A204.1 (cell line): ENCODE data around the gene LARP4B.

Source experiments
- FAIRE-seq: peaks from 2 replicates; lab custom pipeline; 2012; peaks lifted over from hg19 to GRCh38; lab: Jason Lieb, UNC

Gene LARP4B

GRCh38 chr10:923844-924523, 7.5 kb downstream of the LARP4B start:
- no peak for FAIRE-seq

- no peak for FAIRE-seq
These were observed 9.8 kb downstream of the LARP4B start for GRCh38 chr10:921471-922414.

GRCh38 chr10:920450-920849, 11.1 kb downstream of the LARP4B start:
- FAIRE-seq, result no peak

DNA sequence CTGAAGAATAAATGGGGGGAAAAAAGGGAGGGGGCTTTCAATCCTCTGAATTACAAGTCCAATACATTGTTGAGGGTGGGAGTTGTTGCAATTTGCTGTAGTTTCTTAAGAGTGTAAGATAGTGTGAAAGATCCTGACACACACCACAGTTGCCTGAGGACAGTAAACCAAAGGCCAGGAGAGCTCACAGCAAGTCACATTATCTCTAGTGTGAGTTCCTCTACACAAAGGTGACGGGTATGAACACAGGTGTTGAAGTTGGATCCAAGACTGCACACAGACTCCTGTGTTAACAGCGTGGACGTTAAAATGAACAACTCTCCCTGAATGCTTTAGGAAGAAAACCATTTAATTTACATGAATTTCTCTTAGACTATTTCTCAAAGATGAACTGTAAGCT, 12.0 kb downstream of the LARP4B start:
- FAIRE-seq, result no peak

- no peak for FAIRE-seq
These were observed 13.5 kb downstream of the LARP4B start for GRCh38 chr10:917999-918398.

DNA sequence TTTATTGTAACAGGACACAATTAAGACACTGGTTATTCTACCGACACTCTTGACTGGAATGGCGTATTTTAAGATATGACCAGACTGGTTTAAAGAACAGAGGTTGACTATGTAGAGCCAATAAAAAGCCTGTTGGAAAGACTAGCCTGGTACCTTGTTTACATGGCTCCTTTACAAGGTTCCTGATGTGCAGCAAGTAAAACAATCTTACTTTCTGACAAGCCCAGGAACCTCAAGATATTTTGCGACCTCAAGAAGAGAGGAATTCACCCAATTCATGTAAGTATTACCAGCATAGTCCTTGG, 14.1 kb downstream of the LARP4B start:
- no peak for FAIRE-seq

- FAIRE-seq, result no peak
These were observed 14.6 kb downstream of the LARP4B start for GRCh38 chr10:916716-917415.

GRCh38 chr10:909831-910230, 21.7 kb downstream of the LARP4B start:
- no peak for FAIRE-seq

- no peak for FAIRE-seq
These were observed 25.5 kb downstream of the LARP4B start for GRCh38 chr10:905972-906371.

DNA sequence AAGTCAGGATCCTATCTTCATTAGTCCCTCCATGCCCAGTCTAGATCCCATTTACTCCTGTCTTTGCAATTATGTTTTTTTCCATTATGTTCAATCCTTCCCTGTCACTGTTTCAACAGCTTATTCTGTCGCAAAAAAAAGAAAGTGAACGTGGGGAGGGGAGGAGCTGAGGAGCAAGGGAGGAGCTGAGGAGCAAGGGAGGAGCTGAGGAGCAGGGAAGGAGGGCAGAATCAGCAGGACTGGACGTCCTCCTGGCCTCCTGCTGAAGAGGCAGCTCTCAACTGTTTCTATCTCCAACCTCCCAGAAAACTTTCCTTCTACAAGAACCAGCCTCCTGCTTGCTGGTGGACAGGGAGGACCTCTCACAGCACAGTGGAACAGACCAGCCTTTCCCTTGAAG, 26.0 kb downstream of the LARP4B start:
- no peak for FAIRE-seq

- FAIRE-seq, result no peak
These were observed 27.1 kb downstream of the LARP4B start for GRCh38 chr10:904403-904802.

GRCh38 chr10:898141-898540, 33.4 kb downstream of the LARP4B start:
- FAIRE-seq, result no peak

GRCh38 chr10:896982-897381, 34.5 kb downstream of the LARP4B start:
- FAIRE-seq, result no peak

GRCh38 chr10:895324-895723, 36.2 kb downstream of the LARP4B start:
- FAIRE-seq, result no peak

- FAIRE-seq, result no peak
These were observed 52.6 kb downstream of the LARP4B start for GRCh38 chr10:878895-879294.

DNA sequence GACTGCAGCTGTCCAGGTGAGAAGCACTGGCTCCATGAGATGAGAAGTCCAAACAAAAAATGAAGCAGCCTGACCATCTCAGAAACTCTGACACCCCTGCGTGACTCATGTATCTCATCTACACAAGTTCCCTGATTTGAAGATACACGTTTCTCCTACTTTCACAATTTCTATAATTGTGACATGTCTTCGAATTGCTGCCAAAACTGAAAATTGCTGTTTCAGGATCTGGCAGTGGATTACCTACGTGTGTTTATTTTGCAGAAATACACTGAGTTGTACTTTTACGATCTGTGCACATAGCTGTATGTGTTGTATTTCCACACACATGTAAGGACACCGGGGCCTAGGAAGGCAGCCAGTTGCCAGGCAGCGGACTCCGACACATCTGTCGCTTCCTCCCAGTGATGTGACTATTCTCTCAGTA, 53.2 kb downstream of the LARP4B start:
- no peak for FAIRE-seq

DNA sequence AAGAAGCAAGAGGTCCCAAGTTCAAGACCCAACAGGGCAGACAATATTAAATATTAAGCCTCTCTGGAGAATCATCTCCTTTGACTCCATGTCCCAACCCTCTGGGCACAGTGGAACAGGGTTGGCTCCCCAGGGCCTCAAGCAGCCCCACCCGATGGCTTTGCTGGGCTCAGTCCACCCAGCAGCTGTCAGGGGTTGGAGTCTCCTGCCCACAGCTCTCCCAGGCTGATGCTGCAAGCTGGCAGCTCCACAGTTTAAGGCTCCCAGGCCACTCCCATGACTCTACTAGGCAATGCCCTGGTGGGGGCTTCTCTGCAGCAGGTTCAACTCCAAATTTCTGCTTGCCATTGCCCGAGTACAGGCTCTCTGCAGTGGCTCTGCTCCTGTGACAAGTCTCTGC, 55.1 kb downstream of the LARP4B start:
- FAIRE-seq, result no peak

GRCh38 chr10:873020-873419, 58.5 kb downstream of the LARP4B start:
- no peak for FAIRE-seq

- no peak for FAIRE-seq
These were observed 59.5 kb downstream of the LARP4B start for GRCh38 chr10:871951-872403.

DNA sequence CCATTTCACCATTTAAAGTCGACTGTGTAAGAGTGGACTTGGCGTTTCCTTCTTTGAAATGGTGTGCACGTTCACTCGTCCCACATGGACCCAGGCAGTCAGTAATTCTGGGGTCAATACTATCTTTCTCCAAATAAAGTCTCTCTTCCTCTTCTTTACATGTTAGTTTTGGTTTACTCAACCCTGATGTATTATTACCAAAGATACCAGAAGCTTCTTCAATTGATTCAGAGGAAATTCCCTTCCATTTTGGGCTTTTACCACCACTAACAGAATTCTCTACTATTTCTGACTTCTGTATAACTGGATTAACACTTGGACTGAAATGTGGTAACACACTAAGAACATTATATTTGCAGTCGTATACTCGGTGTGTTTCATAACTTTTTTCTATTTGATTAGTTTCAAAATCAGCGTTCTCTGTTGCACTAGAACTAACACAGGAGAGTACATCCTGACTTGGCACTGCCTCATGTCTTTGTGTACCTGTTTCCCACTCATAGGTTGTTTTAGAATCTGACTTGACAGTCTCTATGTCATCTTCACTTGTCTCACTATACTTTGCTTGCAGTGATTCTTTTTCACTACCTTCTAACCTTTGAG, 60.8 kb downstream of the LARP4B start:
- no peak for FAIRE-seq

DNA sequence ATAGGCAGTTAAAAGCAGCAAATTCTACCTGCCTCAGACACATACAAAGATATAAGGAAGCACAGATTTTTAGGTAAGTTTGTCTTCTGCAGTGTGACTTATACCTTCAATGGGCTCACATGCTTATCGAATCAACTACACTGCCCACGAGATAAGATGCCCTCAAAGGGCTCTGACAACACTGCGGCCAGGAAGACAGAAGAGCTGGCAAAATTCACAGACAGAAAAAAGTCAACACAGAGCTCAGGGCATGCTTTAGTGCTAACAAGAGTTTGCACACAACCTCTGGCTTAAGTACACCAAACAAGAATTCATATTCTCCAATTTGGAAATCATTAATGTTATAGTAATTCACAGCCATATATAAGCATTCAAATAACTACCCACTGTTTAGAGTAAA, 62.3 kb downstream of the LARP4B start:
- FAIRE-seq, result no peak

DNA sequence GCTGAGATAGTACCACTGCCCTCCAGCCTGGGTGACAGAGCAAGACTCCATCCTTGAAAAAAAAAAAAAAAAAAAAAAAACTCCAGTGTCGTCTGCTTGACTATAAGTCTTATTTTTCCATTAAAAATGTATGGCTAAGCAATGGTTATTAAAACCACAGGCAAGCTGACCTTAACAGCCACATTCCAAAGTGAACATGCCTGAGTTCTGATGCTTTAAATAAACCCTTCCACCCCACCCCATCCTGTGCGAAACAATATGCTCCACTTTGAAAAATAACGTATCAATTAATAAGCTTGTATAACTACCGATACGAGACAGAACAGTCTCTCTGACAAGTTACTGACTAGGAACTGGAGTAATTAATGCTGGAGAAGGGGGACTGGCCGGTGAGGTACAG, 63.7 kb downstream of the LARP4B start:
- no peak for FAIRE-seq

DNA sequence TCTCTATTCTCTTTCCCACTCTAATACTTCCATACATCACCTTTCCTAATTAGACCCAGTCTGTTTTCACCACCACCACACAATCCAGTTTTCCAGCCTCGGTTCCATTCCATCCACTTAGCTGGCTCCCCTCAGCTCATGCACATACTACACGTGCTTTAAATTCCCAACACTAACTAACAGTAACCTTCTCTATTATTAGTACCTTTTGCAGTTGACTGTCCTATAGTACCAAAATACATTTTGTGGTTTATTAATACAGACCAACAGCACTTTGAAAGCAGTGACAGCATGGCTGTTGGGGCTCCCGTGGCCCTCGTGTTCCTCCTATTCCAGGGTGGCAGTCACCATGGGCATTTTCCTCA, 64.9 kb downstream of the LARP4B start:
- no peak for FAIRE-seq
